B cell (primary cell): Measurements from ENCODE around the gene ATP5F1B. TPM values are rescaled to one million over a fixed set of nuclear protein-coding genes. Genes with fewer than 3 reads are reported as not detected.

Source experiments
- ATAC-seq: fragments of 200-7000 bp; cut with Tn5 transposase; one replicate; pipeline ENCODE4 v1.10.0; 2021; ENCODE audit warnings: low read depth, mild to moderate bottlenecking, moderate number of reproducible peaks, moderate library complexity
- CTCF ChIA-PET: fragments of 350-600 bp; sonication (Branson Sonifier 250); formaldehyde crosslinking; loops from one replicate; lab custom pipeline; 2021; ENCODE audit warnings: antibody characterized with exemption, inconsistent platforms; lab: Charles Lee
- POLR2A ChIA-PET: fragments of 350-600 bp; sonication (Branson Sonifier 250); formaldehyde crosslinking; loops from one replicate; lab custom pipeline; 2021; ENCODE audit warnings: antibody characterized with exemption; lab: Charles Lee
- DNase-seq: peaks from one replicate; pipeline ENCODE4 v3.0.0; 2013
- H2AFZ ChIP-seq: 2 replicates; pipeline ENCODE4 v1.6.1; 2012; ENCODE audit warnings: mild to moderate bottlenecking, low read depth, low read length; ENCODE audit not compliant: insufficient read depth, poor library complexity, severe bottlenecking
- H3K27ac ChIP-seq, 2 donors: 1 replicate in 1 of 2; 2 replicates in 1 of 2; pipeline ENCODE4 v1.5.1; 2012 to 2013; ENCODE audit warnings: low read length in 2 of 2, mild to moderate bottlenecking in 2 of 2, moderate library complexity in 1 of 2
- H3K27me3 ChIP-seq, 4 experiments: fragments of 200-600 bp in 1 of 4; sonication (generic) in 1 of 4; replicated peaks in 1 of 4; 1 replicate in 2 of 4; 2 replicates in 2 of 4; pipeline versions ENCODE4 v1.6.1 to v1.7.0; 2013 to 2016; ENCODE audit warnings: low read length in 3 of 4, mild to moderate bottlenecking in 2 of 4, mixed read lengths in 1 of 4, moderate library complexity in 1 of 4; ENCODE audit not compliant: insufficient read depth in 4 of 4, control insufficient read depth in 3 of 4; ENCODE audit errors: control extremely low read depth in 1 of 4
- H3K36me3 ChIP-seq, 2 experiments: replicated peaks in 1 of 2; 1 replicate in 1 of 2; 2 replicates in 1 of 2; pipeline versions ENCODE4 v1.6.1 to v1.7.1; 2013; ENCODE audit warnings: low read length in 1 of 2; ENCODE audit not compliant: insufficient read depth in 2 of 2, control insufficient read depth in 1 of 2; ENCODE audit errors: control extremely low read depth in 1 of 2, extremely low read depth in 1 of 2
- H3K4me1 ChIP-seq, 2 donors: fragments of 200-600 bp in 1 of 2; sonication (generic) in 1 of 2; 1 replicate in 1 of 2; 2 replicates in 1 of 2; pipeline versions ENCODE4 v1.5.1 to v1.6.1; 2013 to 2017; ENCODE audit warnings: low read length in 2 of 2; ENCODE audit not compliant: control insufficient read depth in 2 of 2, insufficient read depth in 2 of 2
- H3K4me2 ChIP-seq: replicated peaks from 2 replicates; pipeline ENCODE3; 2012; ENCODE audit warnings: mild to moderate bottlenecking, low read depth, low read length; ENCODE audit not compliant: poor library complexity, severe bottlenecking
- H3K4me3 ChIP-seq, 5 experiments: fragments of 200-600 bp in 1 of 5; sonication (generic) in 1 of 5; 1 replicate in 3 of 5; 2 replicates in 2 of 5; pipeline versions ENCODE4 v1.5.1 to v1.7.0; 2011 to 2016; ENCODE audit warnings: low read length in 4 of 5, mild to moderate bottlenecking in 4 of 5, low read depth in 2 of 5, control low read depth in 1 of 5, moderate library complexity in 1 of 5; ENCODE audit not compliant: insufficient read depth in 1 of 5; ENCODE audit errors: control extremely low read depth in 1 of 5, extremely low read depth in 1 of 5
- H3K79me2 ChIP-seq: fragments of 200-600 bp; sonication (generic); one replicate; pipeline ENCODE4 v1.6.0; 2016; ENCODE audit warnings: low read length; ENCODE audit not compliant: control insufficient read depth, insufficient read depth
- H3K9ac ChIP-seq: fragments of 200-600 bp; sonication (generic); 2 replicates; pipeline ENCODE4 v1.6.1; 2017; ENCODE audit warnings: mild to moderate bottlenecking, low read length, moderate library complexity
- H3K9me3 ChIP-seq, 3 donors: one replicate each; pipeline versions ENCODE4 v1.6.1 to v1.7.1; 2013; ENCODE audit warnings: low read length in 2 of 3; ENCODE audit not compliant: control insufficient read depth in 2 of 3, insufficient read depth in 1 of 3; ENCODE audit errors: control extremely low read depth in 1 of 3
- H4K20me1 ChIP-seq: 2 replicates; pipeline ENCODE4 v1.6.0; 2012; ENCODE audit warnings: mild to moderate bottlenecking, low read length; ENCODE audit not compliant: insufficient read depth, control insufficient read depth, poor library complexity, severe bottlenecking
- H3K27ac Mint-ChIP-seq: one replicate; pipeline ENCODE4 v1.8.0; 2021; ENCODE audit warnings: mixed read lengths
- H3K27me3 Mint-ChIP-seq: one replicate; pipeline ENCODE4 v1.8.0; 2021; ENCODE audit warnings: mixed read lengths
- H3K4me1 Mint-ChIP-seq: one replicate; pipeline ENCODE4 v1.8.0; 2021; ENCODE audit warnings: mixed read lengths
- H3K4me3 Mint-ChIP-seq: one replicate; pipeline ENCODE4 v1.8.0; 2021; ENCODE audit warnings: mixed read lengths
- H3K9me3 Mint-ChIP-seq: one replicate; pipeline ENCODE4 v1.8.0; 2022; ENCODE audit warnings: mixed read lengths; ENCODE audit not compliant: insufficient read depth
- EZH2 ChIP-seq: IDR thresholded peaks from 2 replicates; pipeline ENCODE4 v1.6.1; 2012; ENCODE audit warnings: borderline replicate concordance, low read depth, mild to moderate bottlenecking, moderate library complexity, low read length; ENCODE audit not compliant: insufficient read depth, poor library complexity, severe bottlenecking
- WGBS: methylation state at CpG from one replicate; pipeline ENCODE4 v1.1.5; 2013; ENCODE audit warnings: missing lambda C conversion rate; ENCODE audit not compliant: insufficient coverage; 5-methylcytosine and 5-hydroxymethylcytosine counted together
- intact Hi-C: fragments of 100-400 bp; cut with micrococcal nuclease; formaldehyde crosslinking; loops from one replicate; pipeline ENCODE4 v1.10.0; 2022
- polyA plus RNA-seq: library from polyadenylated mRNA; depleted of rRNA; stranded (reverse); fragments of >200 nt; gene quantifications from 2 replicates; pipeline ENCODE4 v1.2.3, GENCODE V29; 2012
- total RNA-seq, 2 donors: library from RNA; stranded (reverse); fragments of 120-200 nt in 1 of 2; gene quantifications; 1 replicate in 1 of 2; 2 replicates in 1 of 2; pipeline versions ENCODE4 v1.2.3 to v1.2.4, GENCODE V29; 2013 to 2022
- TF ChIP-seq, protein P1 (sequence below): fragments of 200-600 bp; IDR thresholded peaks from one replicate; pipeline ENCODE4 v1.8.0; 2022; ENCODE audit warnings: antibody characterized with exemption, mild to moderate bottlenecking

Gene ATP5F1B
- total and polyA plus RNA-seq, 2 donors (not counting 1 experiment from before 2014, with no cell fraction given): 217 to 378 TPM

DNA sequence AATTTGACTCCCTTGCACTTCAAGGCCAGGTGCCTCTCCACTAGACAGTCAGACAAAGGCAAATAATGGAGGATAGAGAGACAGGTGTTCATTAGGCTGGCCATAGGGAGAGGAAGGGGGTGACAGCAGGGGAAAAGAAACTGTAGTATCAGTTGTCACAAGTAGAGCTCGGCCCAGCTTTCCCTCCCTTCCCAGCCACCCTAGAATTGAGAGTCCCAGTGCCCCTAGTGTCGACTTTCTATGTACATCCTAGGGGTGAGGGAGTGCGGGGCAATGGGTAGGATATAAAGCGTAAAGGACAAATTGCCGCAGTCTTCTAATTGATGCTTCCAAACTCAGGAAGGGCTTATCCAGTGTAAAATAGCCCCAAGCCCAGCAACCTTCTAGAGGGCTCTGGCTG lies 54.7 kb downstream of the ATP5F1B start:
- no peaks in the 10 kb centered on the region for H3K27me3 Mint-ChIP-seq
- Histone ChIP-seq H3K79me2 (no peaks in the 10 kb centered on the region), H3K36me3 (peaks cover 0 to 6% of the 10 kb centered on the region in 2 experiments), H4K20me1 (peaks cover 4% of the 10 kb centered on the region), H3K4me1 (no peaks in the 10 kb centered on the region), H3K4me2 (no peak overlapping the region), H2AFZ (no peak overlapping the region), H3K4me3 (no peak overlapping the region), H3K9ac (no peak overlapping the region), H3K27me3 (no peaks in the 10 kb centered on the region), H3K27ac (no peak overlapping the region), H3K9me3 (no peaks in the 10 kb centered on the region)
- CTCF ChIA-PET: interaction anchor here (0.6 to 1.8 kb wide), 6 partner anchors 10 to 716 kb away, joined by 3 to 6 read pairs (median 4); no protein-coding TSS in a partner anchor
- no peak overlapping the region for H3K27ac Mint-ChIP-seq
- no CpG with 5 or more reads among the region's 5 CpGs for WGBS
- H3K9me3 Mint-ChIP-seq: no peaks in the 10 kb centered on the region
- TF ChIP-seq EZH2: no peak
- TF ChIP-seq, protein P1, sequence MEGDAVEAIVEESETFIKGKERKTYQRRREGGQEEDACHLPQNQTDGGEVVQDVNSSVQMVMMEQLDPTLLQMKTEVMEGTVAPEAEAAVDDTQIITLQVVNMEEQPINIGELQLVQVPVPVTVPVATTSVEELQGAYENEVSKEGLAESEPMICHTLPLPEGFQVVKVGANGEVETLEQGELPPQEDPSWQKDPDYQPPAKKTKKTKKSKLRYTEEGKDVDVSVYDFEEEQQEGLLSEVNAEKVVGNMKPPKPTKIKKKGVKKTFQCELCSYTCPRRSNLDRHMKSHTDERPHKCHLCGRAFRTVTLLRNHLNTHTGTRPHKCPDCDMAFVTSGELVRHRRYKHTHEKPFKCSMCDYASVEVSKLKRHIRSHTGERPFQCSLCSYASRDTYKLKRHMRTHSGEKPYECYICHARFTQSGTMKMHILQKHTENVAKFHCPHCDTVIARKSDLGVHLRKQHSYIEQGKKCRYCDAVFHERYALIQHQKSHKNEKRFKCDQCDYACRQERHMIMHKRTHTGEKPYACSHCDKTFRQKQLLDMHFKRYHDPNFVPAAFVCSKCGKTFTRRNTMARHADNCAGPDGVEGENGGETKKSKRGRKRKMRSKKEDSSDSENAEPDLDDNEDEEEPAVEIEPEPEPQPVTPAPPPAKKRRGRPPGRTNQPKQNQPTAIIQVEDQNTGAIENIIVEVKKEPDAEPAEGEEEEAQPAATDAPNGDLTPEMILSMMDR: no peak
- no peak for ATAC-seq
- POLR2A ChIA-PET: no interaction called here
- H3K4me1 Mint-ChIP-seq: peaks cover 3% of the 10 kb centered on the region
- H3K4me3 Mint-ChIP-seq: no peak overlapping the region
- DNase-seq: no peak
- intact Hi-C loops: loop anchor here (5.0 kb wide), 1 partner anchor 36 kb away; no protein-coding TSS in a partner anchor

DNA sequence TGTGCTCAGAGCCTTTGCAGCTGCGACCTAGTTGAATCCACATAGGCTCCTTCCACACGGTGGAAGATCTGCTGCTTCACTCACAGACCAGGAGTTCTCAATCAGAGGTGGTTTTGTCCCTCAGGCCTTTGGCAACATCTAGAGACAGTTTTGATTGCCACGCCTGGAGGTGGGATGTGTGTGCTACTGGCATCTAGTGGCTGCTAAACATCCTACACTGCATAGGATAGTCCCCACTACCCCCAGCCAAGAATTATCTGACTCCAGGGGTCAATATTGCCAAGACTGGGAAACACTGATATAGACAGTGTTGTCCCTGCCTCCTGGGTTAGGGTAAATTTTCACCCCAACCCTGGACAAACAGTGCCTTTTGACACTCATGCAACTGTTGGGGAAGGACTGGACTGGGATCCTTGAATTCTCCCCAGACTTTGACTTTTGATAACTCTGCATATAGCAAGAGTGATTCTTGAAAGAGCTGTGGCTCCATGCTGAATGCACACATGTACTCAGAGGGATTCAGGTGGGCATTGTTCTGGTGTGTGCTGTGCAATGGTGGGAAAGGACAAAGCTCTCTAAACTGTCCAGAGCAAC lies 55.5 kb downstream of the ATP5F1B start:
- Mint-ChIP-seq H3K4me1 (peaks cover 3% of the 10 kb centered on the region), H3K9me3 (no peaks in the 10 kb centered on the region), H3K27ac (no peak overlapping the region), H3K4me3 (no peak overlapping the region), H3K27me3 (no peaks in the 10 kb centered on the region)
- 83% methylated on average over 2 of the region's 3 CpGs for WGBS
- no peak overlapping the region for H3K4me2 ChIP-seq
- no peak overlapping the region for H3K27ac ChIP-seq
- H2AFZ ChIP-seq: no peak overlapping the region
- no peaks in the 10 kb centered on the region for H3K4me1 ChIP-seq
- DNase-seq (no peak), ATAC-seq (no peak)
- H3K9ac ChIP-seq: no peak overlapping the region
- H3K27me3 ChIP-seq: no peaks in the 10 kb centered on the region
- H4K20me1 ChIP-seq: peaks cover 4% of the 10 kb centered on the region
- CTCF ChIA-PET: interaction anchor here (0.7 to 1.8 kb wide), 6 partner anchors 9 to 76 kb away, joined by 3 to 7 read pairs (median 6); no protein-coding TSS in a partner anchor
- POLR2A ChIA-PET: no interaction called here
- intact Hi-C loops: loop anchor here (5.0 kb wide), 1 partner anchor 37 kb away; no protein-coding TSS in a partner anchor
- no peaks in the 10 kb centered on the region for H3K79me2 ChIP-seq
- H3K4me3 ChIP-seq: no peak overlapping the region
- no peak for TF ChIP-seq EZH2
- TF ChIP-seq, protein P1: peak; percentile 17
- no peaks in the 10 kb centered on the region for H3K9me3 ChIP-seq
- H3K36me3 ChIP-seq: peaks cover 0 to 2% of the 10 kb centered on the region in 2 experiments
